Smooth muscle cell of trachea (primary cell): ENCODE results near the gene FUT4. TPM values are rescaled to one million over a fixed set of nuclear protein-coding genes. Genes with fewer than 3 reads are reported as not detected.

Experiments
- total RNA-seq: library from RNA; depleted of rRNA; stranded (reverse); fragments of >200 nt; gene quantifications from 2 replicates; pipeline ENCODE4 v1.2.1, GENCODE V29; 2014

FUT4 gene
- 4.9 and 6.6 TPM in 2 replicates for total RNA-seq

GRCh38 chr11:94543695-94544645, at the start of gene FUT4:
FUT4 (plus strand) TSS chr11:94543921; CDS start chr11:94544134, 213 bp downstream.

GRCh38 chr11:94511932-94512781, 31.6 kb upstream of the FUT4 start, which contains the start of gene C11orf97:
C11orf97 (plus strand) TSS chr11:94512461; CDS start chr11:94512529, 68 bp downstream.

GRCh38 chr11:94567181-94567670, 23.5 kb downstream of the FUT4 start, which contains the start of gene PIWIL4:
PIWIL4 (plus strand) TSS chr11:94567368; CDS start chr11:94567519, 151 bp downstream.

Other genes starting within 250 kb of the FUT4 start
- gene IZUMO1R, start 239.3 kb upstream of the FUT4 start, total RNA-seq = not detected in 2 replicates
- under 0.01 TPM in 1 of 2 replicates, not detected in the other for gene GPR83, start 142.5 kb upstream of the FUT4 start, total RNA-seq
- gene MRE11, start 50.1 kb upstream of the FUT4 start, total RNA-seq = 10.3 and 16.0 TPM in 2 replicates
- gene ANKRD49, start 49.9 kb upstream of the FUT4 start, total RNA-seq = 8.6 and 13.2 TPM in 2 replicates
- gene C11orf97, start 31.5 kb upstream of the FUT4 start, total RNA-seq = not detected in 2 replicates
- gene PIWIL4, start 23.4 kb downstream of the FUT4 start, total RNA-seq = 4.1 and 4.5 TPM in 2 replicates
- gene AMOTL1, start 224.4 kb downstream of the FUT4 start, total RNA-seq = 30.4 and 44.8 TPM in 2 replicates